Measurements from ENCODE around the gene ZNF746. TPM values are rescaled to one million over a fixed set of nuclear protein-coding genes. Genes with fewer than 3 reads are reported as not detected.
"Not testable (repeated sequence)": the region's sequence is repeated elsewhere in the genome, so short reads cannot be mapped to it uniquely, and the experiment has no call there.

The ZNF746 gene
- total RNA-seq: 11.3 and 18.6 TPM in 2 replicates

DNA sequence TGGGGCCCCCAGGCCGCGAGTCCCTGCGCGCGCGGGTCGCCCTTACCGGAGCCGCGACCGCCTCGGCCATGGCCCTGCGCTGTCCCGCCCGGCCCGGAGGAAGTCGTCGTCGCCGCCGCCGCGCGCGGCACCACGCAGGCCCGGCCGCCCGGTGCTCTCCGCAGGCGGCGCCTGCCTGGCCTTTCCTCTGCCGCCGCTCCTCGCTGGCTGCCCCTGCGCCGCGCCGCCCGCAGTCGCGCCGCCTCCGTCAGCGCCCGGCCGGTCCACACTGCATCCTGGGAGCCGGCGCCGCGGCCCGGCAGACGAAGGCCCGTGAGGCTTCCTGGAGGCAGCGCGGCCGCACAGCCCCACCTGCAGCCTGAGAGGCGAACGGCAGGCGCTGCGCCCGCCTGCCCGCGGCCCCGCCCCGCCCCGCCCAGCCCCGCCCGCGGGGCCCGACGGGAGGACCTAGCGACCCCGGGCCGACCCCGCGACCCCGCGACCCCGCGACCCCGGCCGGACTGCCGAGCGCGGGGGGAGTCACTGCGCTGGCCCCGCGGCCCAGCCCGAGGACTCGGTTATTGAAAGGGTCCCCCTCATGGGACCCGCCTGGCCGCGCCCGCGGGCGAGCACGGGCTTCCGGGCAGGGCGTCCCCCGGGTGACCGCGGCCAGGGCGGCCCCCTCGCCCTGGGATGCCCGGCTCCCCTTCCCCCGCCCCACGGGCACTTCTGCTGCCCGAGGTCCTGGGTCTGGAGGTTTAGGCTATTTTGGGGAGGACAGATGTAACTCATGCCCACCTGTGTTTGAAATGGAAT is at the start of gene ZNF746:
ZNF746 (minus strand) TSS at position 343 of the 795 bp plus-strand sequence; CDS start at position 70, 273 bp downstream.
- DNase-seq (ENCODE audit: low read depth in 2 of 2): peak; percentile 36 to 82

- no peak for DNase-seq (ENCODE audit: low read depth in 2 of 2)
These were observed 49.5 kb upstream of the ZNF746 start for GRCh38 chr7:149547126-149547525.

- DNase-seq (ENCODE audit: low read depth in 2 of 2): no peak
These were observed 48.7 kb upstream of the ZNF746 start for GRCh38 chr7:149546331-149546730.

GRCh38 chr7:149544028-149544427 is 46.4 kb upstream of the ZNF746 start:
- DNase-seq (ENCODE audit: low read depth in 2 of 2): no peak

DNA sequence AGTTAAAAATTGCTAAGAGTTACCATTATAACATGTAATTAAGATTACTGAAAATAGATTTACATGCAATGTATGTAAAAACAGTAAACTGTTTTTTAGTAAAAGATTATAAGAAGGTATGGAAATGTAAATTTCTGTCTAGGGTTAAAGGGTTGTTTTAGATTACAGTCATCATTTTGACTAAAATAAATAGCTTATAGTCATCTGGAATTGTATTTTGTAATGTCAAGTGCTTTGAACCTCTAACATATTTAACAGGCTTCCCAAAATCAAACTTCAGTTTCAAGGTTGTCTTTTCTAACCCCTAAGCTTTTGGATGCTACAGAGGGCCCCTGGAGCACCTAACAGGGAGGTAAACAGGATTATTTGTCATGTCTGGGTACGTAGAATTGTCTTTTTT is 35.0 kb upstream of the ZNF746 start:
- DNase-seq (ENCODE audit: low read depth in 2 of 2): no peak

GRCh38 chr7:149529136-149529718 is 31.6 kb upstream of the ZNF746 start:
- DNase-seq (ENCODE audit: low read depth in 2 of 2): peak in 1 of 2 donors; percentile 18

DNA sequence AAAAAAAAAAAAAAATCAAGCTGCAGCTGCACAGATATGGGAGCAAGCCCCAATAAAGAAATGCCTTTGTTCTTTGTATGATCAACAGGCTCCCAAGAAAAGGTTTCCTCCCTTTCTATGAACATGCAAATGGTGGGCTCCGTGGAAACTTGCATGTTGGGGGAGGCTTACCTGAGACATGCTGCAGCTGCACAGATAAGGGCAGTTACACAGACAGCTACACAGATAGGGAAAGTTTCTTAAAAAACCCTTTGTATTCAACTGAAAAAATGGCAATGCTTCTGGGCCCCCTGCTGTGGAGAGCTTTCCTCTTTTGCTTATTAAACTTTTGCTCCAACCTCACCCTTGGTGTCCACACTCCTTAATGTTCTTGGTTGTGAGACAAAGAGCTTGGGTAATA is 29.8 kb upstream of the ZNF746 start:
- DNase-seq (ENCODE audit: low read depth in 2 of 2): no peak

- no peak for DNase-seq (ENCODE audit: low read depth in 2 of 2)
These were observed 27.7 kb upstream of the ZNF746 start for GRCh38 chr7:149525280-149525679.

DNA sequence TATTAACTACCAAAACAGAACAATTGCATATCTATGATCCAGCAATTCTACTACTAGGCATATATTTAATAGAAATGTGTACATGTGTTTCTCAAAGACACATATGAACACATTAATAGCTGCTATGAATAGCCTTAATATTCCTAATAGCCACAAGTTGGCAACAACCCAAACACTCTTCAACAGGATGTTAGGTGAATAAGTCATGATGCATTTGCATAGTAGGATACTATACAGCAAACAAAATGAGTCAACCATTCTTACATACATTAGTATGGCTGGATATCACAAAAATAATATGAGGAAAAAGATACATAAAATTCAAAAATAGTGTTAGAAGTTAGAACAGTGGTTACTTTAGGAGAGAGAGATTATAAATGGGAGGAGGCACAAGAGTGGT is 26.8 kb upstream of the ZNF746 start:
- no peak for DNase-seq (ENCODE audit: low read depth in 2 of 2)

DNA sequence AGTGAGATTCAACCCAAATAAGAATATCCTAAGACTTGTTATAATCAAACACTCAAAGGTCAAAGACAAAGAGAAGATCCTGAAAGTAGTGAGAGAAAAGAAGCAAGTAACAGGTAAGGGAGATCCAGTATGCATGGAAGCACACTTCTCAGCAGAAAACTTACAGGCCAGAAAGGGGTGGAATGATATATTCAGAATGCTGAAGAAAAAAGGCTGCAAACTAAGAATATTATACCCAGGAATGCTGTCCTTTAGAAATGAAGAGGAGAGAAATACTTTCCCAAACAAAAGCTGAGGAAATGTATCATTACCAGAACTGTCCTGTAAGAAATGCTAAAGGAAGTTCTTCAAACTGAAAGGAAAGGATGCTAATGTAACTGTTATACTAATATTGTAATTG is 12.6 kb upstream of the ZNF746 start:
- DNase-seq (ENCODE audit: low read depth in 2 of 2): no peak

DNA sequence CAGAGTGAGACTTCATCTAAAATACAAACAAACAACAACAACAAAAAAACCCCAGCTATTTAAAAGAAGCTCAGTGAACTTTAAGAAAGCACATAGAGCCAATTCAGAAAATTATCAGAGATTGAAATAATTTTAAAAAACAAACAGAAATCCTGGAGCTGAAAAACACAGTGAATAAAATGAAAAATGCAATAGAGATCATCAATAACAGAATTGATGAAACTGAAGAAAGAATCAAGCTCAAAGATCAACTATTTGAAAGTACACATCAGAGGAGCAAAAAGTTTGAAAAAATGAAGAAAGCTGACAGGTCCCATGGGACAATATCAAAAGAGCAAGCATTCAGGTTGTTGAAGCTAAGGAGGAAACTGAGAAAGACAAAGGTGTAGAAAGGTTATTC is 12.2 kb upstream of the ZNF746 start:
- DNase-seq (ENCODE audit: low read depth in 2 of 2): no peak

DNA sequence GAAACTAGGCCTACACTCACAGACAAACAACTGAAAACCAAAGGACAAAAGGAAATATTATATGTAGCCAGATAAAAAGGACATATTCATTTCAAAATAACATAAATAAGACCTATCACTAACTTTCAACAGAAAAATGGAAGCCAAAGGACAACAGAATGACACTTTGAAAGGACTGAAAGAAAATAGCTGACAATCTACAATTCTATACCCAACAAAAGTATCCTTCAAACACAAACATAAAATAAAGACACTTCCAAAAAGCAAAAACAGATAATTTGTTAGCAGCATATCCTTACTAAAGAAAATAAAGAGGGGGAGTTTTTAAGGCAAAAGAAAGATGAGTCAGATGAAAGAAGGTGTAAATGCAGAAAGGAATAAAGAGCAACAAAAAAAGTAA is 7.9 kb upstream of the ZNF746 start:
- no peak for DNase-seq (ENCODE audit: low read depth in 2 of 2)

DNA sequence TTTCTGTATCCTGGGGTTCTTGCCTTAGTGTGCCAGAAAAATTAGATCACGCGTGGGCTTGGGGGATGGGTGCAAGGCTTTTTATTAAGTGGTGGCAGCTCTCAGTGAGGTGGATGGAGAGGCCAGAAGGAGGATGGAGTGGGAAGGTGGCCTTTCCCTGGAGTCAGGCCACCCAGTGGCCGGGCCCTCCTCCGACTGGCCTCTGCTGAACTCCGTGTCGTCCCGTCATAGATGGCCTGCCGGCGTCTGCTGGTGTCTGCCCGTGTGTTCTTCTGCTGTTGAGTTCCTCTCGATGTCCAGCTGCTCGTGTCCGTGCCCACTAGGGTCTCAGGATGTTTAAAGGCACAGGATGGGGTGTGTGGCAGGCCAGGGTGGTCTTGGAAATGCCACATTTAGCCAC is 4.0 kb upstream of the ZNF746 start:
- DNase-seq (ENCODE audit: low read depth in 2 of 2): no peak

DNA sequence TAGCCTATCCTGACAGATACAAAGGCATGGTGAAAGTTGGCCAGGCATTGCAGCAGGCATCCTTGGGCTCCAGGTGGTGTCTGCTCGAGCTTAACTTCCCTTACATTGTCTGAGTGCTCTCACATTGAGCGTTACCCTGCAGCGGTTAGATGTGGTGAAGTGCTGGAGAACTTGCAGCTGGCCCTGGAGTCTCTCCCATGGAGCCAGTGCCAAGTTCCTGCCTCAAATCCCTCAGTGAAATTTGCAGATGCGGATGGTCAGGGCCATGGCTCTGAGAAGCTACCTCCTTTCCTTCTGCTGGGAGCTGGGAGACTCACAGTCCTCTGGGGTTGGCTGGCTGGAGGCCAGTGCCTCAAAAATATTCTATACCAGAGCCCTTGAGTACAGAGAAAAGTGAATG is 3.3 kb upstream of the ZNF746 start:
- no peak for DNase-seq (ENCODE audit: low read depth in 2 of 2)

GRCh38 chr7:149500201-149500600 is 2.6 kb upstream of the ZNF746 start:
- DNase-seq (ENCODE audit: low read depth in 2 of 2): no peak

DNA sequence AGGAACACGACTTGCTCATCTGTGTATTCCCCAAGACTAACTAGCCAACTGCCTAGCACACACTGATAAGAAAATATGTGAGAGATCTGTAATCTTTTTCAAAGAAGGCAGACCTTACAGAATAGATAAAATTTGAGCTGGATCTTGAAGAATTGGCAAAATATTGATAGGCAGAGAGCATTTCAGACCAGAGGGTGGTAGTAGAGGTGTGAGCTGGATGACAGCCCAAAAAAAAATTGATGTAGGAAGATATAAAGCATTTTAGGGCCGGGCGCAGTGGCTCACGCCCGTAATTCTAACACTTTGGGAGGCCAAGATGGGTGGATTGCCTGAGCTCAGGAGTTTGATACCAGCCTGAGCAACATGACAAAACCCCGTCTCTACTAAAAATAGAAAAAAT is 1.2 kb upstream of the ZNF746 start:
- no peak for DNase-seq (ENCODE audit: low read depth in 2 of 2)

DNA sequence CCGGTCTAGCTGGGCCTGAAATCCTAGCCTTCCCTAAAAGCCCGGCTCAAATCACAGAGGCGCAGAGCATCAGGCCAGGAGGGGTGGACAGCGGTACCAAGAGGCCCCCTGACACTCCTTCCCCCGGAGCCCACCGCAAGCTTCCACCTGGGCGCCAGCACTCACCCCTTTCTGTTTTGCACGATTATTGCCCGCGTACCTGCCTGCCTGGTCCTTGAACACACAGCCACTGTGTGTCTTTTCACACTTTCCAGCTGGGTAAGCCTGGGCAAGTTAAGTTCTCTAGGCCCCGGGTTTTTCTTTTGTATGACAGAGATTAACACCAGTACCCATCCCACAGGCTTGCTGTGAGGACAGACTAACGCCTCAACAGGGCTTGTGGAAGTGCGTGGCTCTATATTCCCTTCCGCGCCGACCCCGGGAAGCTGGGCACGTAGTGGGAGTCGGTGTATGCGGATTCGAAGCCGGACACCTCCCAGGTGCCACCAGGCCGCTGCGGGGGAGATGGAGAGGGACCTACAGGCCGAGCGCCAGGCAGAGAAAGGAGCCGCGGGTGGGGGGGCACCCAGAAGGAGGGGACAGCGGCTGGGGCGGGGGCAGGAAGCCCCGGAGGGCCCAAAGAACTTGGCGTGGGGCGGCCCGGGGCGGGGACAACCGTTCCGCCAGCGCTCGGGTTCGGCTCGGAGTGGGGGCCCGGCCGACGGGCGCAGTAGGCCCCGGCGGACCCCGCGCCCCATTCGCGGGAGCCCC is 792 bp downstream of the ZNF746 start:
- DNase-seq (ENCODE audit: low read depth in 2 of 2): peak in 1 of 2 donors; percentile 42

DNA sequence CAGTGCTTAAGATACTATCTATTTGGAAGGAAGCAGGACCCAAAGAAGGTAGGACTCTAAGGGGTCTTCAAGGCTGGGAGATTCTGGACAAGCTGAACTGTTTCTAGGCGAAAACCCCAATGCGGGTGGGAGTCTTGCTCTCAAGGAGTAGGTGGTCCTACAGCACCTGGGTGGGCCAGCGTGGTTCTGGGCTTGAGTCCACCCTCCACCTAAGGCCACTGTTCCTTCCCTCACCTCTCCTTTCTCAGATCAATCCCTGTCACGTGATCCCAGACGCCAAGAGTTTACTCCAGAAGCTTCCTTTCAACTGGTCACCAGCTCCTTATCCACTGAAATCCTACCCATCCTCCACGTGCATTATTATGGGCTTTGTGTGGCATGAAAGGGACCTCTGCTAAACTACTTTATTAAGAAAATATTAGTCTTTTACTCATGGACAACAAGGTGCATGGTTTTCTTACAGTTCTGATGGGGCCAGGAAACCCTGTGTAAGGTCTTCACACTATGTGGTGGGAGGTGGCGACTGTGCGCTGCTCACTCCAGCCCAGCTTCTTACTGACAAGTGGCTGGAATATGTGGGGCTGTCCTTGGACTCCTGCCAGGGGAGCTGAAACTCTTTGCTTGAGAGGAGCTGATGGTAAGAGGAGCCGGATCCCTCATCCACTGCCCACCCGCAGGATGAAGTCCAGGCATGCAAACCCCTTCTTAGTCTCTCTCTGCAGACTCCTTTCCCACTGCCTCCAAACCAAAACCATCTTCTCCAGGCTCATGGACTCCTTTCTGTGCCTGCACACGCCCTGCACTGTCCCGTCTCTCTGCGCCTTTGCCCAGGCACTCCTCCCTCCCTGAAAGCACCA is 1.6 kb downstream of the ZNF746 start:
- DNase-seq (ENCODE audit: low read depth in 2 of 2): peak in 1 of 2 donors; percentile 80

- DNase-seq (ENCODE audit: low read depth in 2 of 2): no peak
These were observed 2.8 kb downstream of the ZNF746 start for GRCh38 chr7:149494738-149495368.

GRCh38 chr7:149493975-149494374 is 3.6 kb downstream of the ZNF746 start:
- DNase-seq (ENCODE audit: low read depth in 2 of 2): not testable (repeated sequence)

- no peak for DNase-seq (ENCODE audit: low read depth in 2 of 2)
These were observed 4.2 kb downstream of the ZNF746 start for GRCh38 chr7:149493366-149493765.
